IMR-90 (cell line): Measurements from ENCODE around the gene CEP76. TPM values are rescaled to one million over a fixed set of nuclear protein-coding genes. Genes with fewer than 3 reads are reported as not detected.

Experiments
- ATAC-seq: fragments of 200-7000 bp; cut with Tn5 transposase; 2 replicates; pipeline ENCODE4 v1.9.1; 2020; ENCODE audit warnings: low read depth, mild to moderate bottlenecking, moderate library complexity
- BruUV-seq: library from RNA; stranded (reverse); fragments of 400-500 nt; replicated peaks from 2 replicates; lab custom pipeline; 2021; lab: Mats Ljungman, UMichigan
- CTCF ChIA-PET: fragments of 300-600 bp; formaldehyde crosslinking; extraction: SDS; loops from one replicate; lab custom pipeline; 2021; ENCODE audit warnings: antibody characterized with exemption; lab: Yijun Ruan, JAX
- POLR2A ChIA-PET: fragments of 300-600 bp; sonication (Branson Sonifier 250); formaldehyde crosslinking; loops from one replicate; lab custom pipeline; 2022; ENCODE audit warnings: antibody characterized with exemption; ENCODE audit not compliant: unreplicated experiment; lab: Charles Lee
- DNase-seq: peaks from one replicate; pipeline ENCODE4 v3.0.0; 2013
- H2AFZ ChIP-seq: replicated peaks from 2 replicates; pipeline ENCODE3; 2013; ENCODE audit warnings: low read length, mild to moderate bottlenecking; ENCODE audit not compliant: poor library complexity
- H2AK5ac ChIP-seq: 2 replicates; pipeline ENCODE4 v1.6.1; 2013; ENCODE audit warnings: low read depth, low read length, inconsistent platforms
- H2AK9ac ChIP-seq: replicated peaks from 2 replicates; pipeline ENCODE3; 2013; ENCODE audit warnings: mild to moderate bottlenecking, low read depth, low read length, moderate library complexity; ENCODE audit not compliant: poor library complexity
- H2BK120ac ChIP-seq: 2 replicates; pipeline ENCODE4 v1.6.1; 2013; ENCODE audit warnings: low read depth, low read length, inconsistent platforms
- H2BK15ac ChIP-seq: 3 replicates; pipeline ENCODE4 v1.6.1; 2013; ENCODE audit warnings: low read depth, low read length, inconsistent platforms
- H2BK20ac ChIP-seq: 2 replicates; pipeline ENCODE4 v1.6.1; 2013; ENCODE audit warnings: low read depth, mild to moderate bottlenecking, inconsistent platforms, low read length, moderate library complexity
- H2BK5ac ChIP-seq: 2 replicates; pipeline ENCODE4 v1.6.1; 2013; ENCODE audit warnings: mild to moderate bottlenecking, low read depth, low read length, inconsistent platforms; ENCODE audit not compliant: poor library complexity, severe bottlenecking
- H3K14ac ChIP-seq: replicated peaks from 2 replicates; pipeline ENCODE4 v1.6.1; 2013; ENCODE audit warnings: low read depth, low read length, inconsistent platforms
- H3K18ac ChIP-seq: 2 replicates; pipeline ENCODE4 v1.6.1; 2013; ENCODE audit warnings: low read depth, low read length, control low read depth
- H3K23ac ChIP-seq: 2 replicates; pipeline ENCODE4 v1.6.1; 2013; ENCODE audit warnings: low read depth, low read length, inconsistent platforms
- H3K27ac ChIP-seq: 2 replicates; pipeline ENCODE4 v1.5.1; 2013; ENCODE audit warnings: mild to moderate bottlenecking, control low read depth, low read length; ENCODE audit not compliant: insufficient read depth
- H3K27me3 ChIP-seq: 2 replicates; pipeline ENCODE4 v1.6.1; 2013; ENCODE audit warnings: low read length; ENCODE audit not compliant: control insufficient read depth, insufficient read depth
- H3K36me3 ChIP-seq: 2 replicates; pipeline ENCODE4 v1.6.1; 2013; ENCODE audit warnings: low read length, mixed read lengths; ENCODE audit not compliant: control insufficient read depth, insufficient read depth
- H3K4ac ChIP-seq: 2 replicates; pipeline ENCODE4 v1.6.1; 2013; ENCODE audit warnings: low read depth, low read length, inconsistent platforms
- H3K4me1 ChIP-seq: 2 replicates; pipeline ENCODE4 v1.6.1; 2013; ENCODE audit warnings: low read length, mixed read lengths; ENCODE audit not compliant: control insufficient read depth, insufficient read depth
- H3K4me2 ChIP-seq: 2 replicates; pipeline ENCODE4 v1.6.1; 2013; ENCODE audit warnings: low read depth, mild to moderate bottlenecking, control low read depth, low read length, moderate library complexity
- H3K4me3 ChIP-seq: 2 replicates; pipeline ENCODE4 v1.5.1; 2013; ENCODE audit warnings: low read depth, mild to moderate bottlenecking, control low read depth, low read length, moderate library complexity; ENCODE audit not compliant: insufficient read depth
- H3K56ac ChIP-seq: 2 replicates; pipeline ENCODE4 v1.6.1; 2013; ENCODE audit warnings: low read length, inconsistent platforms; ENCODE audit not compliant: insufficient read depth; ENCODE audit errors: extremely low read depth
- H3K79me1 ChIP-seq, 2 experiments: 2 replicates each; pipeline ENCODE4 v1.6.1; 2013; ENCODE audit warnings: low read length in 2 of 2, inconsistent platforms in 1 of 2, low read depth in 1 of 2
- H3K9ac ChIP-seq: 2 replicates; pipeline ENCODE4 v1.6.1; 2013; ENCODE audit warnings: low read depth, low read length, control low read depth
- H3K9me1 ChIP-seq: 2 replicates; pipeline ENCODE4 v1.6.1; 2013; ENCODE audit warnings: low read length, inconsistent platforms; ENCODE audit not compliant: insufficient read depth
- H3K9me3 ChIP-seq: 2 replicates; pipeline ENCODE4 v1.6.1; 2013; ENCODE audit warnings: low read length; ENCODE audit not compliant: control insufficient read depth, insufficient read depth
- H4K20me1 ChIP-seq: 2 replicates; pipeline ENCODE4 v1.6.1; 2013; ENCODE audit warnings: low read length, inconsistent platforms; ENCODE audit not compliant: insufficient read depth
- H4K5ac ChIP-seq: 2 replicates; pipeline ENCODE4 v1.6.1; 2013; ENCODE audit warnings: mild to moderate bottlenecking, low read depth, low read length, control low read depth
- H4K8ac ChIP-seq, 2 experiments: 2 replicates each; pipeline ENCODE4 v1.6.1; 2013; ENCODE audit warnings: low read depth in 2 of 2, low read length in 2 of 2, control low read depth in 1 of 2, inconsistent platforms in 1 of 2
- H4K91ac ChIP-seq: 2 replicates; pipeline ENCODE4 v1.6.1; 2013; ENCODE audit warnings: low read depth, low read length, inconsistent platforms; ENCODE audit not compliant: insufficient read depth
- CEBPB ChIP-seq: IDR thresholded peaks from 2 replicates; pipeline ENCODE4 v1.6.1; 2012; ENCODE audit warnings: low read depth, low read length, improper control_type of control experiment
- MXI1 ChIP-seq: IDR thresholded peaks from 2 replicates; pipeline ENCODE4 v1.6.1; 2012; ENCODE audit warnings: low read depth, mild to moderate bottlenecking, low read length, moderate library complexity, borderline replicate concordance
- RCOR1 ChIP-seq: IDR thresholded peaks from 2 replicates; pipeline ENCODE4 v1.6.1; 2012; ENCODE audit warnings: mild to moderate bottlenecking, low read length, improper control_type of control experiment; ENCODE audit not compliant: insufficient replicate concordance
- RFX5 ChIP-seq: IDR thresholded peaks from 2 replicates; pipeline ENCODE4 v1.8.0; 2012; ENCODE audit warnings: low read depth, mild to moderate bottlenecking, low read length, moderate library complexity
- WGBS, 2 experiments: methylation state at CpG; one replicate each; pipeline versions ENCODE4 v1.1.5 to v1.1.7; 2013; ENCODE audit warnings: missing lambda C conversion rate in 2 of 2; ENCODE audit not compliant: insufficient read length in 1 of 2; ENCODE audit errors: extremely low coverage in 2 of 2; 5-methylcytosine and 5-hydroxymethylcytosine counted together
- dilution Hi-C: fragments of 300-500 bp; cut with HindIII; formaldehyde crosslinking; loops from one replicate; pipeline ENCODE4 v1.14.3; 2018; ENCODE audit warnings: low sequenced_read_pairs; ENCODE audit not compliant: unreplicated experiment
- in situ Hi-C: fragments of 300-500 bp; cut with MboI; formaldehyde crosslinking; loops from 3 replicates; pipeline ENCODE4 v1.14.3; 2019; ENCODE audit warnings: low sequenced_read_pairs, inconsistent platforms, mixed read lengths
- intact Hi-C: fragments of 100-400 bp; cut with micrococcal nuclease; formaldehyde crosslinking; loops from 2 replicates; pipeline ENCODE4 v1.10.0; 2022
- polyA plus RNA-seq, 3 experiments: library from polyadenylated mRNA; depleted of rRNA; stranded (reverse); fragments of >200 nt; gene quantifications; 2 replicates each; pipeline ENCODE4 v1.2.3, GENCODE V29; 2012; ENCODE audit warnings: low replicate concordance in 1 of 3
- total RNA-seq: library from RNA; depleted of rRNA; stranded (reverse); fragments of >200 nt; gene quantifications from 2 replicates; pipeline ENCODE4 v1.2.3, GENCODE V29; 2012

The CEP76 gene
- total and polyA plus RNA-seq, 2 of the 4 experiments (the other 2 are of a cell fraction), result 5.1 to 8.1 TPM

GRCh38 chr18:12638644-12639124 is 63.8 kb downstream of the CEP76 start:
- Histone ChIP-seq H3K27ac (no peak overlapping the region), H3K23ac (no peak overlapping the region), H2BK20ac (no peak overlapping the region), H3K4ac (peak overlapping the region; percentile 20; the same call in 1 of the 2 replicates), H2BK120ac (no peak overlapping the region), H2AFZ (no peak overlapping the region), H3K4me3 (no peak overlapping the region), H4K8ac (peak overlapping the region in 1 of 2 experiments; percentile 29; a peak in 1 of 4 replicates), H3K27me3 (no peaks in the 10 kb centered on the region), H2BK15ac (no peak overlapping the region; the same call in 2 of the 3 replicates), H3K56ac (no peak overlapping the region), H3K4me1 (peaks cover 7% of the 10 kb centered on the region), H3K9me1 (peaks cover 14% of the 10 kb centered on the region), H3K9me3 (no peaks in the 10 kb centered on the region), H4K91ac (no peak overlapping the region), H3K79me1 (peaks cover 15 to 67% of the 10 kb centered on the region in 2 experiments; a peak in 2 of 4 replicates), H3K18ac (no peak overlapping the region), H3K4me2 (no peak overlapping the region), H3K9ac (no peak overlapping the region), H4K5ac (no peak overlapping the region), H4K20me1 (peaks cover 20% of the 10 kb centered on the region; the same call in 1 of the 2 replicates), H3K36me3 (no peaks in the 10 kb centered on the region), H2AK9ac (no peak overlapping the region), H2BK5ac (no peak overlapping the region), H3K14ac (0 out of 2 replicates have a peak overlapping the region, but pooled peaks have one; percentile 29), H2AK5ac (peak overlapping the region; percentile 78)
- no peak for ATAC-seq
- DNase-seq, result no peak
- in situ Hi-C loops, result no loop called here
- dilution Hi-C loops, result no loop called here
- no TSS peak for BruUV-seq
- CTCF ChIA-PET, result no interaction called here
- no peak for TF ChIP-seq RFX5
- TF ChIP-seq MXI1, result no peak
- no peak for TF ChIP-seq RCOR1
- no peak for TF ChIP-seq CEBPB
- no CpG with 5 or more reads among the region's 3 CpGs for WGBS, 2 experiments
- intact Hi-C loops, result no loop called here
- POLR2A ChIA-PET, result no interaction called here
